ENCODE measurements around the gene CDO1. TPM values are rescaled to one million over a fixed set of nuclear protein-coding genes. Genes with fewer than 3 reads are reported as not detected.

The CDO1 gene
- total RNA-seq, 4 donors from 2014 or later: 9.7 to 29.9 (median 13.3) TPM

DNA sequence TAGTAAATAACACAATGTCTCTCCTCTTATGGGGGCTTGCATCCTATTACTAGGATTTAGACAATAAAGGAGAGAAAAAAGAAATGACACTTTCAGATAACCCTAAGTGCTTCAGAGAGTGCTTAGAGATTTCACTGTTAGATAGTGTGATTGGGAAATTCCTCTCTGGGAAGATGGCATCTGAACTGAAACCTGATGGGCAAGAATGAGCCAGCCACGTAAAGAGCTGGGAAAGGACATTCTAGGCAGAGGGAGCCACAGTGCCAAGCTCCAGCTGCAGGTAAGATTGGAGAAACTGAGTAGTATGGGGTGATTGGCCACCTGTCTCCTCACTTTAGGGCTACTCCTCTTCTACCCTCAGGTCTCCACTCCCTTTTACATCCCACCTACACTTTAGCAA is 14.5 kb downstream of the CDO1 start:
- H3K36me3 ChIP-seq: no peaks in the 10 kb centered on the region
- TF ChIP-seq POLR2A (IDR thresholded peaks at IDR 0.05): no peak
- TF ChIP-seq POLR2AphosphoS5 (IDR thresholded peaks at IDR 0.05): no peak
- TF ChIP-seq EP300 (IDR thresholded peaks at IDR 0.05): no peak
- TF ChIP-seq, protein P1, sequence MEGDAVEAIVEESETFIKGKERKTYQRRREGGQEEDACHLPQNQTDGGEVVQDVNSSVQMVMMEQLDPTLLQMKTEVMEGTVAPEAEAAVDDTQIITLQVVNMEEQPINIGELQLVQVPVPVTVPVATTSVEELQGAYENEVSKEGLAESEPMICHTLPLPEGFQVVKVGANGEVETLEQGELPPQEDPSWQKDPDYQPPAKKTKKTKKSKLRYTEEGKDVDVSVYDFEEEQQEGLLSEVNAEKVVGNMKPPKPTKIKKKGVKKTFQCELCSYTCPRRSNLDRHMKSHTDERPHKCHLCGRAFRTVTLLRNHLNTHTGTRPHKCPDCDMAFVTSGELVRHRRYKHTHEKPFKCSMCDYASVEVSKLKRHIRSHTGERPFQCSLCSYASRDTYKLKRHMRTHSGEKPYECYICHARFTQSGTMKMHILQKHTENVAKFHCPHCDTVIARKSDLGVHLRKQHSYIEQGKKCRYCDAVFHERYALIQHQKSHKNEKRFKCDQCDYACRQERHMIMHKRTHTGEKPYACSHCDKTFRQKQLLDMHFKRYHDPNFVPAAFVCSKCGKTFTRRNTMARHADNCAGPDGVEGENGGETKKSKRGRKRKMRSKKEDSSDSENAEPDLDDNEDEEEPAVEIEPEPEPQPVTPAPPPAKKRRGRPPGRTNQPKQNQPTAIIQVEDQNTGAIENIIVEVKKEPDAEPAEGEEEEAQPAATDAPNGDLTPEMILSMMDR (IDR thresholded peaks at IDR 0.05): no peak
- no peaks in the 10 kb centered on the region for H3K4me1 ChIP-seq
- WGBS, 2 donors (ENCODE audit: low coverage in 1 of 2): 71 to 75% methylated on average over 1 of the region's 1 CpG
- H3K27me3 ChIP-seq: no peaks in the 10 kb centered on the region
- no peak for ATAC-seq
- H3K27ac ChIP-seq: no peak overlapping the region
- no peak overlapping the region for H3K4me3 ChIP-seq
- no peaks in the 10 kb centered on the region for H3K9me3 ChIP-seq

DNA sequence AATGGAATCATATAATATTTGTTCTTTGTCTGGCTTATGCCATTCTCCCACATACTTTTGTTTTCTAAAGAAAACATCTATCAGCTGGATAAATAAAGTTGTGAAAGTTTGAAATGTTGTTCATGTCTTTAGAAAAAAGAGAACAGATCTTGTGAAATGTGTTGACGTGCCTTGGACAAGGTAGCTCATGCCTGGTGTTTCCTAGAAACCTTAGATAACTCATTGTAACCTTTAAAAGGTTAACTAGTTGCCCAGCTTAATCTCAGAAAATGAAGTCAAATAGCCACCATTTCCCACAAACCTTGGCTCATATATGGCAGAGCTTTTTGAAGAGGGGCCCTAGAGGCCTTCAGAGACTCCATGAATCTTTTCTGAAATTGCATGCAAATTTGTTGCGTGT is 15.3 kb downstream of the CDO1 start:
- WGBS, 2 donors (ENCODE audit: low coverage in 1 of 2): 100% methylated on average over 2 of the region's 2 CpGs
- Histone ChIP-seq H3K4me3 (no peak overlapping the region), H3K9me3 (no peaks in the 10 kb centered on the region), H3K36me3 (no peaks in the 10 kb centered on the region), H3K27ac (no peak overlapping the region), H3K27me3 (no peaks in the 10 kb centered on the region), H3K4me1 (no peaks in the 10 kb centered on the region)
- ATAC-seq: no peak
- TF ChIP-seq POLR2AphosphoS5 (IDR thresholded peaks at IDR 0.05) (no peak), EP300 (IDR thresholded peaks at IDR 0.05) (no peak), POLR2A (IDR thresholded peaks at IDR 0.05) (no peak)
- TF ChIP-seq, protein P1 (IDR thresholded peaks at IDR 0.05): no peak

DNA sequence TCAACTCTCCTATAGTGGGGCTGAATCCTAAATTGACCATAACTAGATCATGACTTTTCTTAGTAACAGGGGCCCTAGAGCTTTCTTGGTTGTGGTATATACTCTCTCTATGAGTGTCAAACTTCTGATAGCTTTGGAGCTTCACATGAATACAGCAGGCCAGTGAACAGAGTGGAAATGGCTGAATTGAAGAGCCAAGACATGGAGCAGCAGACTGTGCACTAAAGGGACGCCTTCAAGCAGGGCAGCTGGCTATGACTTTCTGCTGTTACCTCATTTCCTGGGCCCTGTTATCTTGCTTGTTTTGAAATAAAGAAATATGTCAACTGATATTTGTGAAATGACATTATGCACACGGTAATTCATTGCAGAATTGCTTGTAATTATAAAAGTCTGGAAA is 16.4 kb downstream of the CDO1 start:
- H3K27me3 ChIP-seq: no peaks in the 10 kb centered on the region
- no peaks in the 10 kb centered on the region for H3K9me3 ChIP-seq
- TF ChIP-seq, protein P1 (IDR thresholded peaks at IDR 0.05): no peak
- no peak for ATAC-seq
- H3K27ac ChIP-seq: no peak overlapping the region
- H3K4me3 ChIP-seq: no peak overlapping the region
- H3K36me3 ChIP-seq: no peaks in the 10 kb centered on the region
- WGBS, 2 donors (ENCODE audit: low coverage in 1 of 2): 70 to 73% methylated on average over 1 to 2 of the region's 2 CpGs
- H3K4me1 ChIP-seq: no peaks in the 10 kb centered on the region

DNA sequence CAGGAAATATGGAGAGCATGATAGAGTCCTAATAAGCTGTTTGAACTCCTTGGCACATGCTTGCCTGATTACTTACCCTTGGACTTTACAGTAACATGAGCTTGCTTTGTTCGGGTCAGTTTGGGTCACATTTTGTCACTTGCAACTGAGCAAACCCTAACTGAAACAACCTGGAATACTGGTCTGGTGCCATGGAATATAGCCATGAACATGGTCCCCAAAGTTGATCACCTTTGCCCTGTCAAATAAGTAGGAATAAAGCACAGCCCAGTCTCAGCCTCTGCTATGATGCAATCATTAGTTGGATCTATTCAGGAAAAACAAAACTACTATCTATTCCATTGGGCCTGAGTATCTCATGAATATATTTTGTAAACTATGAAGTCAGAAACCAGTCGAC is 18.2 kb downstream of the CDO1 start:
- H3K27me3 ChIP-seq: no peaks in the 10 kb centered on the region
- WGBS, 2 donors (ENCODE audit: low coverage in 1 of 2): 68 to 77% methylated on average over 2 of the region's 2 CpGs
- TF ChIP-seq POLR2A (IDR thresholded peaks at IDR 0.05) (no peak), POLR2AphosphoS5 (IDR thresholded peaks at IDR 0.05) (no peak), EP300 (IDR thresholded peaks at IDR 0.05) (no peak)
- TF ChIP-seq, protein P1 (IDR thresholded peaks at IDR 0.05): no peak
- H3K9me3 ChIP-seq: no peaks in the 10 kb centered on the region
- ATAC-seq: no peak
- H3K4me1 ChIP-seq: no peaks in the 10 kb centered on the region
- H3K4me3 ChIP-seq: no peak overlapping the region
- no peak overlapping the region for H3K27ac ChIP-seq
- H3K36me3 ChIP-seq: no peaks in the 10 kb centered on the region

DNA sequence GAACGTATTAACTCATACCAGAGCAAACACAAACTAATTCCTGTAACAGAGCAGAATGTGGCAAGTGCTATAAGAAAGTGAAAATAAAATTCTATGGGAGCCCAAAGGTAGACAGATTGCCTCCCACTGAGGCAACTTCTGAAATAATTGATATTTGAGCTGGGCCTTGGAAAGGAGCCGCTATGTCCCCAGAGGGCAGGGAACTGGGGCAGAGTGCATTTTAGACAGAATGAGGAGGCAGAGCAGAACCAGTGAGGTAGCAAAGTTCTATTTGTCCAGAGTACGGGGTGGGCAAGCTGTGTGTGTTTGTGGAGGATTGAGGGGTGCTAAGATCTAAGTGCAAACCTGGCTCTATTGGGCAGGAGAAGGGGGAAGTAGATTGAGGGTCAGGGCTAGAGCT is 19.8 kb downstream of the CDO1 start:
- no peak overlapping the region for H3K4me3 ChIP-seq
- H3K27ac ChIP-seq: no peak overlapping the region
- 83 to 88% methylated on average over 2 to 3 of the region's 3 CpGs for WGBS, 2 donors (ENCODE audit: low coverage in 1 of 2)
- no peaks in the 10 kb centered on the region for H3K4me1 ChIP-seq
- no peaks in the 10 kb centered on the region for H3K9me3 ChIP-seq
- no peaks in the 10 kb centered on the region for H3K27me3 ChIP-seq
- TF ChIP-seq POLR2A (IDR thresholded peaks at IDR 0.05) (no peak), EP300 (IDR thresholded peaks at IDR 0.05) (no peak), POLR2AphosphoS5 (IDR thresholded peaks at IDR 0.05) (no peak)
- TF ChIP-seq, protein P1 (IDR thresholded peaks at IDR 0.05): no peak
- no peak for ATAC-seq
- H3K36me3 ChIP-seq: no peaks in the 10 kb centered on the region
